ENCODE measurements around the gene ADAMTS18.
"Not testable (repeated sequence)": the region's sequence is repeated elsewhere in the genome, so short reads cannot be mapped to it uniquely, and the experiment has no call there.

ADAMTS18 gene

GRCh38 chr16:77324729-77325128 is 110.1 kb downstream of the ADAMTS18 start:
- DNase-seq = no peak

DNA sequence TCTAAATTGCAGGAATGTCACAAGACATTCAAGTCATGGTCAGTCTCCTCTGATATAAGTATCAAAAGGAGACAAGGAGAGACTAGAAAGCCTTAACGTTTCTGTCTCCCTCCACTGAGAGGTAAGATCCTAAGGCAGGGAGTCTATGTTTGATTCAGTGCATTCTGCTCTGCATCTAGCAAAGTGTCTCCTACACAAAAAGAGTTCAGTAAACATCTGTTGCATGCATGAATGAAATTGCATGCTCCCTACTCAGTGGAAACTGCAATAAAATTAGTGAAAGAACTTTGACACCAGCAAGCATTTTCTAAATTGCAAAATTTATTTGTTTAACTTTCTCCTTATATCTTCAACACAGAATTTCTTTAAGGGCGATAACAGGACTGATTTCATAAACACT is 111.1 kb downstream of the ADAMTS18 start:
- DNase-seq = no peak

DNA sequence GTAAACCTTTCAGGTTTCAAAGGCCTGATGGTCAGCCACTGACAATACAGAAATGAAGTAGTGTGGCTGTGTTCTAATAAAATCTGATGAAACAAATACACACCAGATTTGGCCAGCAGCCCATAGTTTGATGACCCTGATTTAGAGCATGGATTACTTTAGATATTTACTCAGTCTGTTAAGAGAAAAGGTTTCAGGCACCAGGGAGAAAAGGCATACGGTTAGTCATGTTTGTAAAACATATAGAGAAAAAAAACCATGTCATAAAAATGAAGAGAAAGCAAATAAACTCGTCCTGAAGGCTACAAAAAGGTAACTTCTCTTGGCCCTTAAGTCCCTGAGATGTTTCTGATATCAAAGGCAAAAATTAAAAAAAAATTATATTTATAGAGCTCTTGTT is 112.1 kb downstream of the ADAMTS18 start:
- DNase-seq = peak; percentile 46

DNA sequence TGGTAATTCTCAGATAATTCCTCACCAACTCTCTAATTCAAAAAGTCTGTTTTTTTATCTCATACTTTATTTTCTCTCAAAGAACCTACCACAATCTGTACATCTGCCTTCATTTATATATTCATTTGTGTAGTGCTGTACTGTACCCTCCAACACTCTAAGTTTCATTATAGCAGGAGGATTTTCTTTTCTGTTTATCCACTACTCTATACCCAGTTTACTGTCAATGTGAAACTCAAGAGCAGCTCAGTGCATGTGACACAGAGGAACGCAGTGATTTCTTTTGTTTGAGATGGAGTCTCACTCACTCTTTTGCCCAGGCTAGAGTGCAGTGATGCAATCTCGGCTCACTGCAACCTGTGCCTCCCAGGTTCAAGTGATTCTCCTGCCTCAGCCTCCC is 117.8 kb downstream of the ADAMTS18 start:
- DNase-seq = no peak

GRCh38 chr16:77310877-77311276 is 124.0 kb downstream of the ADAMTS18 start:
- DNase-seq = no peak

DNA sequence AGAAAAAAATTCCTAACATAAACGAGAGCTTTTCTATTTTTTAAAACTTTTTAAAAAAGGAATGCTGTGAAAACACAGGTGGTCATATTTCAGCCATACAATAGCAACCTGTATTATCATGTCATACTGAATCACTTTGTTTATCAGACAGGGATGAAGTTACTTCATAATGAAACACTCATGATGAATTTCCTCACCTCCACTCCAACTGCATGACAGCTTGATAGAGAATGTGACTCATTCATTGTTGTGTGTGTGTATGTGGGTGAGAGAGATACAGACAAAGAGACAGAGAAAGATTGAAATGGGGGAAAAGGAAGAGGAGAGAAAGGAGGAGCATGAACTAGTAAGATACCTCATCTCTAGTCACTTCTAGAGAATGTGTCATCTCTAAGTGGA is 126.7 kb downstream of the ADAMTS18 start:
- no peak for DNase-seq

GRCh38 chr16:77307426-77308162 is 127.2 kb downstream of the ADAMTS18 start:
- DNase-seq = no peak

DNA sequence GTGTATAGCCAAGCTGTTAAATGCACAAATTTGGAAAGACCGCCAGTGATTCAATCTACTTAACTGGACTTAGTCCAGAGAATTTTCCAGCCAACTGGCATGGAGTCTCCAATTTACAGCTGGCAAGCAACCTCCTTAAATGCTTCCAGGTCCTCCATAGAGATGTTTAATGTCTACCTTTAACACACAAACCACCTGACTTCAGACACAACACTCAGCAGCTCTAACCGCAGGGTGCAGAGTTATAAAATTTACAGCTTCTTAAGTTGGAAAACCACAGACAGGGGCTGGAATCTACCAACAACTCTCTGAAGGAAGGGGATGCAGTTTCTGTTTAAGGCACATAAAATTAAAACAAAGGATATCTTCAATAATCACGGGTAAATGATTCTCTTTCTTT is 128.8 kb downstream of the ADAMTS18 start:
- DNase-seq = no peak

DNA sequence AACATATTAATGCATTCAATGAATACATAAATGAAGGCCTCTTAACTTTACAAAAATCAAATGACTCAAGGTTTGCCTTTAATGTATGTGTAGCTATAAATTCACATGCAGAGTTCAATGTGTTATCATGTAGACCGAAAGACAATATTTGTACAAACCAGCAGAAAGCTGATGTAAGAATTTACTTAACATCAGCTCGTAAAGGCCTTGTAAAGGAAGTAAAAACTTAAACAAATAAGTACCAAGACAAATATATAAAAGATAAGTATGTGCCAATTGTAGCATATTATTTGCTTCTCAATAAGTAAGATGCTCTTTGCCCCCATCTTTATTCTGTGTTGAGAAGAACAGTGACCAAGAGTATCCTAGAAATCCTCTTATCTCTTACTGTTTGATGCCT is 130.0 kb downstream of the ADAMTS18 start:
- no peak for DNase-seq

DNA sequence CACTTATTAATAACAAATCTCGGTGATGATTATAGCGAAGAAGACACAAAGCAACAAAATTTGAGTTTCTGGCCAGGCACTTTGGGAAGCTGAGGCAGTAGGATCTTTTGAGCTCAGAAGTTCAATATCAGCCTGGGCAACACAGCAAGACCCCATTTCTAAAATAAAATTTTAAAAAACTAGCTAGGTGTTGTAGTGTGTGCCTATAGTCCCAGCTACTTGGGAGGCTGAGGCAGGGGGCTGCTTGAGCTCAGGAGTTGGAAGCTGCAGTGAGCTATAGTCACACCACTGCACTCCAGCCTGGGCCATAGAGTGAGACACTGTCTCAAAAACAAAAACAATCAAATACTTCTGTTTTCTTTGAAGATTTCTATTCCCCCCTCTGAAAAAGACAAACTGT is 130.7 kb downstream of the ADAMTS18 start:
- no peak for DNase-seq

DNA sequence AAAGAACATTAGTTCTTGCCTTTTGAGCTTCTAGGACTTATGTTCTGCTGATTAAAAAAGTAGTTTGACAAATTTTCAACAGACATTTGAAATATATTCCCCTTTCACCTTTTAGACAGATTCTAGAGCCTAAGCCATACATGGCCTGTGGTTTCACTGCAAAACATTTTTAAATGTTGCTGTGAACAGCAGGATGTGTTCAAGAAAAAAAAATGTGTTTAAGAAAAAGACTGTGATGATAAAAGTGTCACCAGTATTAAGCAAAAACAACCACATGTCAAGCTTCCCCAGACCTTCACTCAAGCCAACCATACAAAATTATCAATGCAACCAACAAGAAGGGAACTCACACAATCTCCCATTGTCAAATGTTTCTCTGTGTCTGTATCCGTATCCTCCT is 132.2 kb downstream of the ADAMTS18 start:
- DNase-seq = no peak

DNA sequence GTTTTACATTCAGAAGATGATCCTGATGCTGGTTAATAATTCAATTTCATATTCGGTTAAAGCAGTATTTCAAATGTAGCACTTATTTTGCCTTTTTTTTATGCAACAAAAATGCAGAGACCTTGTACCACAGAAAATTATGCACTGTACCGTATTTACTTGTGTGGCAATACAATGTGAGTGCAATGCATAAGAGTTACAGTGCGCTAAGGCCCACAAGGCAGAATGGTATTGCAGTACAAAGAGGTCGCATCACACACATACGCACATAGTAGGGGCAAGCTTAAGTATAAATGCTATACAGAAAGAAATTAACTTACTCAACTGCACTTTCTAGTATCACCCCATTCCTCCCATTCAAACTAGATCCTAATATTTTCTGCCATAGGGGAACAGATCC is 132.6 kb downstream of the ADAMTS18 start:
- no peak for DNase-seq

DNA sequence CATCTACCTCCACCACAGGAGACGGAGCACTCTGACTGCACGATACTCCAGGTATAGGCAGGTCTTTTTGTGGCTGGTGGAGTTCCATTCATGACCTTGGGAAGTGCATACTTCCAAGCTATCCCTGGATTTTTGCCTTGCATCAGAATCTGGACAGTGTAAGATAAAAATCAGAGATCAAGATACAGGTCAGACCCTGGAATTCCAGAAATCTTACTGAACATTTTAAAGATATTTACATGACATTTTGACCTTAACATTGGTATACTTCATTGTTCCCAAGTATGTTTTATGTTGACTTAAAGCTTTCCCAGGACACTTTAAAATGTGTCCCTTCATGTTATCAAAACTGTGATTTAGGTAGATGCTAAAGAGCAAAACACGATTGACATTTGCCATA is 134.6 kb downstream of the ADAMTS18 start:
- DNase-seq = no peak

GRCh38 chr16:77299395-77299794 is 135.4 kb downstream of the ADAMTS18 start:
- DNase-seq = no peak

DNA sequence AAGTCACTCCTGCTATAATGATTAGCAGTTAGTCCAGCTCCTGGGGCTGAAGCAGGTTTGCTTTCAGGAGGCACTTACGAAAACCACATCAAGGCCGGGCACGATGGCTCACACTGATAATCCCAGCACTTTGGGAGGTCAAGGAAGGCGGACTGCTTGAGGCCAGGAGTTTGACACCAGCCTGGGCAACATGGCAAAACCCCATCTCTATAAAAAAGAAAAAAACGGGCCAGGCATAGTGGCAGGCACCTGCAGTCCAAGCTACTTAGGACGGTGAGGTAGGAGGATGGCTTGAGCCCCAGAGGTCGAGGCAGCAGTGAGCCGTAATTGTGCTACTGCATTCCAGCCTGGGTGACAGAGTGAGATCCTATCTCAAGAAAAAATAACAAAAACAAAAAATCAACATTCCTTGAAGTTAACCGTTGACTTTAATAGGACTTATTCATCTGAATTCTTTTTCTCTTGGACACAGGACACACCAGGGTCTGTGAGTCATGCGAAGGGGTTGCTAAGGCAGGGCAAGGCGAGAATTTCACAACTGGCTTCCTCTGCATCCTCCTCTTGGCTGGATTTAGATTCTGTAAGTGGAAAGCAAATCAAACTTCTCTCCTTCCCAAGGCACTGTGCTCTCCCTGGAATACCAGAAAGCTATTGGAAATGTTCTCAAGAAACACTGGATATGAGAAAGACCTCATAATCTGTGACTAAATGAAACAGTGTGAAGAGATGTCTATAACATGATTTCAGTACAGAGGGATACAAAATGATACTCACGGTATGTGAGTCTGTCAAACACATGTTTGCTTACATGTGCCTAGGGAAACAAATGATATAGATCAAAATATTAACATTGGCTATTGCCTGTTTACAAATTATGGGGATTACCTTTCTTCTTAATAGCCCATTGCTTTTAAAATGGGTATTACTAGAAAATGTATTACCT is 136.1 kb downstream of the ADAMTS18 start:
- no peak for DNase-seq

GRCh38 chr16:77297996-77298395 is 136.8 kb downstream of the ADAMTS18 start:
- DNase-seq = no peak

DNA sequence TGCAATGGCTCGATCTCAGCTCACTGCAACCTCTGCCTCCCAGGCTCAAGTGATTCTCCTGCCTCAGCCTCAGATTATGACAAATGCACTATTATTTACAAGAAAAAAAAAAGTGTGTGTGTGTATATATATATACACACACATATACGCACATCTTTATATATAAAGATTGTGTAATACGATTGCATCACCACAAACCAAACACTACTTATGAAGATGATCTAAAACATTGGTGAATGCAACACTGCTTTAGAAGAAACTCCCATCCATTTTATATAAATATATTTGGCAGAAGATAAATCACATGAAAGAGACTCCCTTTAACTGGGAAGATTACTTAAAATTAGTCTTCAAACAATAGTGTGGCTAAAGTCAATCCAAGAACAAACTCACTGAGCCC is 138.9 kb downstream of the ADAMTS18 start:
- DNase-seq = no peak

GRCh38 chr16:77290451-77291115 is 144.3 kb downstream of the ADAMTS18 start:
- DNase-seq = peak; percentile 39

DNA sequence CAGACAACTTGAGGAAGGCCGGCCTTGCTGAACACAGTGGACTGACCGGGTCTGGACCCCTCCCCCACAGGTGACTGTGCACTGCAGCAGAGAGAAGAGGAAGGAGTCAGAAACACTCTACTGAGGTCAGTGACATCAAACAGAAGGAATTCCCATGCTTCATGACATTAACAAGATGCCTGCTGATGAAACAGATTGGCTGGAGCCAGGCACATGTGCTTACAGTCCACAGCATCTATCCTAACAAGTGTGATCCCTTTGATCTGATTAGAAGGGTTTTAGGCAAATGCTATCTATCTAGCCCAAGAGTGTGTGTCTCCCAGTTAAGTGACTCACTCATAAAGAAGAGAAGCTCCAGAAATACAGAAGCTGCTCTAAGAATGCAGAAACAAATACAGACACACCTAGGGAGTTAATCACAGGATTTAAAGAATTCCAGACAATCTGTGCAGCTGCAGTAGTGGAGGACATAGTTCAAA is 145.5 kb downstream of the ADAMTS18 start:
- no peak for DNase-seq

DNA sequence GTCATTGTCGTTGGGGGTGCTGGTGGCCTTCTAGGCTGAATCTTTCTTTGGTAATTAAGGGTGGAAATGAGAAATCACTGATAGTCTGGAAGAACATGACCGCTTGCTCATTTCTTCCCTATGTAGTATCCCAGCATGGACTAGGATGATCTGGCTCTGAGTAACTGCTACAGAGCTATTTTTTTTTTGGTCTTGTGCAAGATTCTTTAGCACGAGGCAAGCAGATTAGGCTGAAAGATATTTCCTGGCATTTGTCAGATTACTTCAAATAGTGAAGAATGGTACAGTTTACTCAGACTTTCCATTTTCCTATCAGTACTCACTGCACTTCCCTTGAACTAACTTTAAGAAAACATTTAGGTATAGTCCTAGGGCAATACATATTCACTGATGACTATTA is 146.6 kb downstream of the ADAMTS18 start:
- DNase-seq = no peak

- no peak for DNase-seq
Measured at GRCh38 chr16:77285676-77286075, 149.2 kb downstream of the ADAMTS18 start.

DNA sequence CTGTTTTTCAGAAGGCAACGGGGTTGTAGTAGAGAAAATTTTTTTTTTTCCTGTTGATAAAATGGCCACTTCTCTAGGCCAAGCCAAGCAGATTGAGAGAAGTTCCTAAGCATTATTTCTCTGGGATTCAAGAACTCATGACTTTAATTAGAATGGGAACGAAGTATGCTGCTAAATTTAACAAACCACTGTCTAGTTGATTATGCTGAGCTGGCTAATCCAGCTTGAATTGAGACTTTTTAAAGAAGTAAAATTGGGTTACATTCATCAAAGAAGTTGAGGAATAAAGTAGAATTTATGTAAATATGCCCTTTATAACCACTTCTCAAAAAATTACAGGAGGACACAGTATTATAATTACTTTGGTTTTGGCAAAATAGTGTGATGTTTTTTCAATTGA is 152.5 kb downstream of the ADAMTS18 start:
- no peak for DNase-seq

DNA sequence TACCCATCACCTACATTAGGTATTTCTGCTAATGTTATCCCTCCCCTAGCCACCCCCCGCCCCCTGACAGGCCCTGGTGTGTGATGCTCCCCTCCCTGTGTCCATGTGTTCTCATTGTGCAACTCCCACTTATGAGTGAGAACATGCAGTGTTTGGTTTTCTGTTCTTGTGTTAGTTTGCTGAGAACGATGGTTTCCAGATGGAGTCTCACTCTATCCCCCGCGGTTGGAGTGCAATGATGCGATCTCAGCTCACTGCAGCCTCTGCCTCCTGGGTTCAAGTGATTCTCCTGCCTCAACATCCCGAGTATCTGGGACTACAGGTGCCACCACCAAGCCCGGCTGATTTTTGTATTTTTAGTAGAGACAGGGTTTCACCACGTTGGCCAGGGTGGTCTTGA is 155.5 kb downstream of the ADAMTS18 start:
- not testable (repeated sequence) for DNase-seq

- DNase-seq = no peak
Measured at GRCh38 chr16:77277571-77277970, 157.3 kb downstream of the ADAMTS18 start.

Measured in NCI-H1417 treated with DMSO at 0.1 percent for 48 hours (cell line).